Activated CD8-positive, alpha-beta memory T cell treated with anti-CD3 and anti-CD28 coated beads, Interleukin-2, amount 50 U/mL, for 24 hours (primary cell): Measurements from ENCODE around the gene TBC1D22A.

Experiments used
- DNase-seq: peaks from one replicate; pipeline ENCODE4 v3.0.0-alpha.2; 2020; ENCODE audit errors: extremely low read depth

Gene TBC1D22A

DNA sequence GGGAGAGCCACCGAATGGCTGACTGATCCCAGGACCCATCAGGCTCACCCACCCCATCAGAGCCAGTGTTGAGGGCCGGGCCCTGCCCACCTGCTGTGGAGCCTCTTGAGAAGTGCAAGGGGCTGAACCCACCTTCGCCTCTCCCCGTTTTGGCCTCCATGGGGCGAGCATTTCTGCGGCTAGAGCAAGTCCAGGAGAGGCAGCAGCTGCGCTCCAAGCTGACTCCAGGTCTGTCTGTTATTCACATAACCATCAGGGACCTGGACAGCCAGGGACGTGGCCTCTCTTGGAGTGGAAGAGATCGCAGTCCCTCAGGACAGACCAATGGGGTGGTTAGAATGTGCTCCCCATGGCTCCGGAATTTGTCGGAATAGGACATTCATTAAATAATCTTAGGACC lies 231.8 kb downstream of the TBC1D22A start:
- no peak for DNase-seq

- no peak for DNase-seq
These were observed 232.5 kb downstream of the TBC1D22A start for GRCh38 chr22:46994983-46995382.

DNA sequence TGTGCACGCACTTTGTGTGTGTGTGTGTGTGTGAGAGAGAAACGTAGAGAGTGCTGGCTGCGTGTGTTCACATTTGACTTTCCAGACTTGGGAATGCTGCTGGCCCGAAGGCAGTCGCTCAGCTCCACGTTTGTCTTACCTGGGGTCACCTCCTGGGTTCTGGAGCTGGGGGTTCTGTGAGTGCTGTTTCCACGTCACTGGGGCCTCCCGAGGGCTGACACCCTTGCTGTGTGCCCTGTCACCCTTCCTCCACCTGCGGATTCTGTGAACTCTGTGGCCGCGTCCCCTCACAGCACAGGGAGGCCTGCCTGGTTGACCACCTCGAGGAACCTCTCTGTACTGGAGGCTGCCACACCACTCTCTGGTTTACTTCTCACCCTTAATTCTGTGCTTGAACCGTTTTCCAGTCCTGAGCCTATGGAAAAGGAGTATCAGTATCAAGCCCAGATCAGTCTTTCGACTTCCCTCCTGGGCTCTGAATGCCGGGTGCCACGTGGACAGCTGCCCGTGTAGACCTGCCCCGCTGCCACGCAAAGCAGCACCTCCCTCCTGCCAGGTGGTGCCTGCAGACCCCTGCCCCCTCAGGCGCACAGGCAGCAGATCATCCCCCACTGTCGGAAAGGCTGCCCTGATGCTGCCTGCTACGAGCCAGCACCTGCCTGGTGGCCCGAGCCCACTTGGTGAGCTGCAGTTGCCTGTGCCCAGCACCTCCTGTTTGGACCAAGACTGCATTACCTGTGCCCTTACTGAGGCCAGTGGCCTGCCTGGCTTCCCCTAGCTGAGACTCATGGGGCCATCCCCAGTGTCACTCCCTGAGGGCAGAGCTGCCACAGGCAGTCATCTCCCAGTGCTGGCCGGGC lies 233.3 kb downstream of the TBC1D22A start:
- no peak for DNase-seq

- no peak for DNase-seq
These were observed 234.3 kb downstream of the TBC1D22A start for GRCh38 chr22:46996595-46997310.

- no peak for DNase-seq
These were observed 235.0 kb downstream of the TBC1D22A start for GRCh38 chr22:46997311-46997970.

DNA sequence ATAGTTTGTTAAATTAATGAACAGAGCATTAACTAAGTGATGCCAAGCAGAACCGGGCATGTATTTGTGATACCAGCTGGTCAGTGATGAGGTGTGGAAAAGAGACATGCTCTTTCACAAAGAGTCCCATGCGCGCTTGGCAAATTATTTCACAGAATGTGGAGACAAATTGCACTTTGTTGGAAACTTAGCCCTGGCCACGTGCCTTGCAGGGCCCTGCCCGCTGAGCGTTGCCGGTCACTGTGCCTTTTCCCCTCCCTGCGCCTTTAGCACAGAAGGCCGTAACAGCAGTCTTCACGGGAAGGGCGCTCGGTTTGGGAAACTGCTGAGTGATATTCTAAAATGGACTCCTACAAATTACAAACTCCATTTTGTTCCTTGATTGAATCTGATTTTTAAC lies 235.9 kb downstream of the TBC1D22A start:
- DNase-seq: no peak

- no peak for DNase-seq
These were observed 237.8 kb downstream of the TBC1D22A start for GRCh38 chr22:47000256-47000655.

DNA sequence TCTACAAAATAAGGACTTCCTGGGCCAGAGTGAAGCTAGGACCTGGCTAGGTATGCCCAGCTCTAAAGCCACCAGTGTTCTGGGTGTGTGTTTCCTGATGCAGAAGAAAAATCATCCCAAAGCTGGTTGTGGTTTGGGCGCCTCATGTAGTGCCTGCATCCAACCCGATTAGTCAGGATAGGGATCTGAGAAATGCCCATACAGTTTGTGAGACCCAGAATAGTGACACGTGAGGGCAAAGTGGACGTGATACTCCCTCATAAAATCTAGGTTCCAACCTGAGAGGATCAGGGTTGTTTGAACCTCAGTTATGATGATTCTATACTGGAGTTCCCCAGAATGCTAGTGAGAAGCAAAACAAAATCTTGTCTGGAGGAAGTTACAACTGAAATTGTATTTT lies 238.4 kb downstream of the TBC1D22A start:
- no peak for DNase-seq

GRCh38 chr22:47001288-47001687 lies 238.8 kb downstream of the TBC1D22A start:
- DNase-seq: no peak

DNA sequence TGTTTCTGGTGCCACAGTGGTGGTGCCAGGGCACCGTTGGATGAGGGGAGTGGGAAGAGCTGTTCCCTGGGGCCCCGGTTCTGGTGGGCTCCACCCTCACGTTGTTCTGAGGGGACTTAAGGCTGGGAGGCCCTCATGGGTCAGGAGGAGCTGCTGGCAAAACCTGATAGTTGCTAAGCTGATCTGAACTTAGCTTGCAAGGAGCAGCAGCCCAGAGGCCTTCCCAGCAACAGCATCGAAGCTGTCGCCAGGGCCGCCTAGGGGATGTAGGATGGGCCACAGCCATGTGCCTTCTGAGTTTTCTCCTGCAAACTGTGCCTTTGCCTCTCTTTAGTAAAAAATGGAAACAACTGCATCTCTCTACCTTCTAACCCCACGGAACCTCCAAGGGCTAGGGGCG lies 240.2 kb downstream of the TBC1D22A start:
- DNase-seq: no peak

GRCh38 chr22:47005506-47006408 lies 243.3 kb downstream of the TBC1D22A start:
- no peak for DNase-seq

DNA sequence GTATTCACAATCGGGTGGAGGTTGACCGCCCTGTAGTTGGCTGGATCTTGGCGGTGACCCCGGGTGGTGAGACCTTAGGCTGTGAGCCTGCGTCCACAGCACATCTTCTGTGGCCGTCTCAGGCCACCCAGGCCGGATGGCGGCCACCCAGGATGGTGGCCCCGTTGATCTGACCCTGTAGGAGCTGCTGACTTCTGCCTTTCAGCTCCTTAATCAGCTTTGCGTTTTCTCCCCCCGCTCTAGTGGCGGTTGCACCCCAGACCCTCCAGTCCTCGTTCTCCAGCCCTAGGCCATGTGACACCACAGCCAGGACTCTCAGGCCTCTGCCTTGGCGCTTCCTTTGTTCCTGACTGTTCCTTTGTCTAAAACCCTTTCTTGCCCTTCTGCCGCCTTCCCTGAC lies 244.0 kb downstream of the TBC1D22A start:
- DNase-seq: no peak

GRCh38 chr22:47006869-47007268 lies 244.4 kb downstream of the TBC1D22A start:
- no peak for DNase-seq

DNA sequence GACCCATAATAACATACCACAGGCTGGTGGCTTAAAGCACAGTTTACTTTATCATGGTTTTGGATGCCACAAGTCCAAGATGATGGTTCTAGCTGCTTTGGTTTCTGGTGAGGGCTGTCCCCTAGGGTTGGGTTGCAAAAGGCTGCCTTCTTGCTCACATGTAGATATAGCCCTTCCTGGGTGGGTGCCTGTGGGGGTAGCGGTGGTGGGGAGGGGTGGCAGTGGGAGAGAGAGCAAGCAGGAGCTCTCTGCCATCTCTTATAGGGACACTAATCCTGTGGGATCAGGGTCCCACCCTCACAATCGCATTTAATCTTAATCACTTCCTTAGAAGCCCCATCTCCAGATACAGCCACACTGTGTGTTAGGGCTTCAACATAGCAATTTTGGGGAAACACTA lies 245.0 kb downstream of the TBC1D22A start:
- DNase-seq: no peak

- DNase-seq: no peak
These were observed 245.9 kb downstream of the TBC1D22A start for GRCh38 chr22:47008208-47008885.

- DNase-seq: no peak
These were observed 247.1 kb downstream of the TBC1D22A start for GRCh38 chr22:47009304-47010101.

DNA sequence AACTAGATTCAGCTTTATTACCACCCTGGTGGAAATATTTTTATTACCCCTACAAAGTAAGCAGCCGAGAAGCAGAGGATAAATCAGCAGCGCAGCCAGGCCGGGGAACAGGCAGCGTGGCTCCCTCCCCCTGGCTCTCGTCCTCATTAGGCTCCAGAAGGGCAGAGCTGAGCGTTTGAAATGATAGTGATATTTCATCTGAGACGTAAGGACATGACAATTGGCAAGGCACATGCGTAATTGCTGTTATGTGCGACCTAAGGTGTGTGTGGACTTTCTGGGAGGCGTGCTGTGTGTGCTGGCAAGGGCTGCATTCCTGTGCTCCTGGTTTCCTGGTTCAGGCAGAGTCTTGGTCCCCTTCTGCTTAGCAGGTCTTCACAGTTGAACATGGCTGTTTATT lies 247.8 kb downstream of the TBC1D22A start:
- no peak for DNase-seq

GRCh38 chr22:47011131-47011858 lies 248.8 kb downstream of the TBC1D22A start:
- no peak for DNase-seq

GRCh38 chr22:47011859-47012258 lies 249.4 kb downstream of the TBC1D22A start:
- no peak for DNase-seq
